DOHH2 (cell line): ENCODE results near the gene PAPPA.

Source experiments
- CTCF ChIP-seq: fragments of 200-600 bp; sonication (generic); IDR thresholded peaks from one replicate; pipeline ENCODE4 v1.5.1; 2014; ENCODE audit warnings: antibody characterized with exemption, mild to moderate bottlenecking, low read depth, low read length; ENCODE audit not compliant: poor library complexity, severe bottlenecking
- EZH2phosphoT487 ChIP-seq: fragments of 200-600 bp; sonication (generic); IDR thresholded peaks from 2 replicates; pipeline ENCODE4 v1.6.1; 2017; ENCODE audit warnings: borderline replicate concordance, mild to moderate bottlenecking, antibody characterized with exemption, low read length, moderate library complexity, mixed read lengths

GRCh38 chr9:116365056-116365471 is 211.5 kb downstream of the PAPPA start:
- no peak for TF ChIP-seq CTCF
- no peak for TF ChIP-seq EZH2phosphoT487
